GM12875 (cell line): Measurements from ENCODE around the gene GPRIN1.
"Not testable (repeated sequence)": the region's sequence is repeated elsewhere in the genome, so short reads cannot be mapped to it uniquely, and the experiment has no call there.

Source experiments
- H3K4me3 ChIP-seq: one replicate; pipeline ENCODE4 v1.5.1; 2011; ENCODE audit warnings: low read depth, low read length, control low read depth
- CTCF ChIP-seq: IDR thresholded peaks from 2 replicates; pipeline ENCODE4 v1.5.1; 2011; ENCODE audit warnings: low read depth, mild to moderate bottlenecking, control low read depth, inconsistent platforms, low read length, moderate library complexity, borderline replicate concordance; ENCODE audit not compliant: insufficient read depth

The GPRIN1 gene

GRCh38 chr5:176559683-176560082, 50.3 kb downstream of the GPRIN1 start:
- H3K4me3 ChIP-seq = no peak overlapping the region
- no peak for TF ChIP-seq CTCF

- TF ChIP-seq CTCF = no peak
- H3K4me3 ChIP-seq = no peak overlapping the region
Observed at GRCh38 chr5:176557846-176558245, 52.1 kb downstream of the GPRIN1 start.

- TF ChIP-seq CTCF = no peak
- no peak overlapping the region for H3K4me3 ChIP-seq
Observed at GRCh38 chr5:176553260-176554085, 56.5 kb downstream of the GPRIN1 start.

DNA sequence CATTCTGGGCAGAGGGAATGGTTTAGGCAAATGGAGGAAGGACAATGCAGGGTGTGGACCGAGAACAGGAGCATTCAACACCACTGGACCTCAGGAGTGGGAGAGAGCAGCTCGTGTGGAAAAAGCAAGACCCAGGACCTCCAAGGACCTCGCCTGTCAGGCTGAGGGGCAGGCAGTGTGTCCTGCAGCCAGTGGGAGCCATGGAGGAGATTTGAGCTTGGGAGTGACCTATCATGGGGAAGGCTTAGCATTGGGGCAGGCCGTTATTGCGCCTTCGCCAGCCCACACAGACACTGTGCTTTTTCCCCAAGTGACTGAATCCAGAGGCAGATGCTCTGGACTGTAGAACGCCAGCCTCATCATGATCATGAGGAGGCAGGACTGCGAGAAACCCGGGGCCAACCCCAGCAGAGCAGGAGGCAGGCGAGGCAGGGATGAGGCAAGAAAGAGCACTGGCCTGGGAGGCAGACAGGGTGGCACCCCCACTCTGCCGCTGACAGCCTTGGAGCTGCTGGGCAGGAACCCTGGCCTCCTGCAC, 57.6 kb downstream of the GPRIN1 start:
- TF ChIP-seq CTCF = no peak
- H3K4me3 ChIP-seq = no peak overlapping the region

GRCh38 chr5:176550937-176551336, 59.0 kb downstream of the GPRIN1 start:
- H3K4me3 ChIP-seq = not testable (repeated sequence)

GRCh38 chr5:176550275-176550831, 59.6 kb downstream of the GPRIN1 start:
- H3K4me3 ChIP-seq = no peak overlapping the region
- no peak for TF ChIP-seq CTCF

DNA sequence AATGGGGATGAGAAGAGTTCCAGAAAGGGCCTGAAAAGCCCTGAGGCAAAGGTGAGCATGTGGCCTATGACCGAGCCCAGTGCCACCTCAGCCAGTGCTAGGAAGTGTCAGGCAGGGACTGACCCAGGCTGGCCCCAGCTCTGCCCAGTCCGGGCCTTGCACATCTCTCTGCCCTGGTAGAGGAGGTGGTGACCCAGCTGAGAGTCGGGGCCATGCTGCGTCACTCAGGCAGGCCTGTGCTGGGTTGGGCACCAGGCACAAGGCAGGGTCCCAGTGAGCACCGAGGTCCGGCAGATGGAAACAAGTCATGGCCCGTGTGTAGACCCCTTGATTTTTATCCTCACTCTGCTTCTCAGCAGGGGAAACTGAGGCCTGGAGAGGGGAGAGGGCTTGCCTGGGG, 60.1 kb downstream of the GPRIN1 start:
- no peak for TF ChIP-seq CTCF
- H3K4me3 ChIP-seq = no peak overlapping the region
